HFFc6 (cell line): ENCODE results near the gene ATP8B2. TPM values are rescaled to one million over a fixed set of nuclear protein-coding genes. Genes with fewer than 3 reads are reported as not detected.
A peak's percentile ranks its signal among the peaks of the same experiment; 100 is the strongest.

Experiments
- DNase-seq: peaks from one replicate; pipeline ENCODE4 v3.0.0-alpha.2; 2018
- H3K27ac Mint-ChIP-seq: 2 replicates; pipeline ENCODE4 v1.8.0; 2020; ENCODE audit warnings: mild to moderate bottlenecking, mixed read lengths
- H3K27me3 Mint-ChIP-seq: 2 replicates; pipeline ENCODE4 v1.8.0; 2021; ENCODE audit warnings: mild to moderate bottlenecking, moderate library complexity, mixed read lengths; ENCODE audit not compliant: insufficient read depth
- H3K36me3 Mint-ChIP-seq: 2 replicates; pipeline ENCODE4 v1.8.0; 2021; ENCODE audit warnings: low read depth, mixed read lengths
- H3K4me1 Mint-ChIP-seq: 2 replicates; pipeline ENCODE4 v1.8.0; 2020; ENCODE audit warnings: low read depth, mixed read lengths
- H3K4me3 Mint-ChIP-seq: 2 replicates; pipeline ENCODE4 v1.8.0; 2020; ENCODE audit warnings: mild to moderate bottlenecking, moderate library complexity, mixed read lengths
- H3K9me3 Mint-ChIP-seq: 2 replicates; pipeline ENCODE4 v1.8.0; 2020; ENCODE audit warnings: mild to moderate bottlenecking, mixed read lengths
- total RNA-seq, 6 experiments: library from RNA; stranded (reverse); fragmentation: NEBNext Ultra II Directional; extraction: Animal tissue kit (Norgen Biotek cat#: 25700); gene quantifications; 2 replicates in 1 of 6; 3 replicates in 5 of 6; pipeline ENCODE4 v1.2.3, GENCODE V29; 2021
- TF ChIP-seq, protein P1 (sequence below): fragments of 200-600 bp; sonication (generic); IDR thresholded peaks from 2 replicates; pipeline ENCODE4 v1.5.0; 2021; ENCODE audit warnings: antibody characterized with exemption, mild to moderate bottlenecking

Gene ATP8B2
- total RNA-seq, 6 experiments from 2014 or later = 91.3 to 119 (median 107) TPM

DNA sequence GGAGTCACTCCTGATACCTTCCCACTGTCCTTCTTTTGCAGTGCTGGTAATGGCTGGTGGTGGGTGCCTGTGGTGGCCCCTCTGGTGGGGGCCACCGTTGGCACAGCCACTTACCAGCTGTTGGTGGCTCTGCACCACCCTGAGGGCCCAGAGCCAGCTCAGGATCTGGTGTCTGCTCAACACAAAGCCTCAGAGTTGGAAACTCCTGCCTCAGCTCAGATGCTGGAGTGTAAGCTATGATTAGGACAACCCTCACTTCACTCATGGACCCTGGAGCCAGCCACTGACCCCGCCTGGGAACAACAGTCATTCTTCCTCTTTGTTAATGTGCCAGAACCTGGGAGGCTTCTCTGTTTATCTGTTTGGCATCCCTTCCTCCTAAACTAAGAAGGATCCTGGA, 1.1 kb upstream of the ATP8B2 start:
- no peak overlapping the region for H3K27ac Mint-ChIP-seq
- peaks cover 22% of the 10 kb centered on the region for H3K27me3 Mint-ChIP-seq
- no peaks in the 10 kb centered on the region for H3K9me3 Mint-ChIP-seq
- no peaks in the 10 kb centered on the region for H3K36me3 Mint-ChIP-seq
- peak overlapping the region; percentile 98 for H3K4me3 Mint-ChIP-seq
- H3K4me1 Mint-ChIP-seq = peaks cover 25% of the 10 kb centered on the region
- TF ChIP-seq, protein P1, sequence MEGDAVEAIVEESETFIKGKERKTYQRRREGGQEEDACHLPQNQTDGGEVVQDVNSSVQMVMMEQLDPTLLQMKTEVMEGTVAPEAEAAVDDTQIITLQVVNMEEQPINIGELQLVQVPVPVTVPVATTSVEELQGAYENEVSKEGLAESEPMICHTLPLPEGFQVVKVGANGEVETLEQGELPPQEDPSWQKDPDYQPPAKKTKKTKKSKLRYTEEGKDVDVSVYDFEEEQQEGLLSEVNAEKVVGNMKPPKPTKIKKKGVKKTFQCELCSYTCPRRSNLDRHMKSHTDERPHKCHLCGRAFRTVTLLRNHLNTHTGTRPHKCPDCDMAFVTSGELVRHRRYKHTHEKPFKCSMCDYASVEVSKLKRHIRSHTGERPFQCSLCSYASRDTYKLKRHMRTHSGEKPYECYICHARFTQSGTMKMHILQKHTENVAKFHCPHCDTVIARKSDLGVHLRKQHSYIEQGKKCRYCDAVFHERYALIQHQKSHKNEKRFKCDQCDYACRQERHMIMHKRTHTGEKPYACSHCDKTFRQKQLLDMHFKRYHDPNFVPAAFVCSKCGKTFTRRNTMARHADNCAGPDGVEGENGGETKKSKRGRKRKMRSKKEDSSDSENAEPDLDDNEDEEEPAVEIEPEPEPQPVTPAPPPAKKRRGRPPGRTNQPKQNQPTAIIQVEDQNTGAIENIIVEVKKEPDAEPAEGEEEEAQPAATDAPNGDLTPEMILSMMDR = no peak
- no peak for DNase-seq

DNA sequence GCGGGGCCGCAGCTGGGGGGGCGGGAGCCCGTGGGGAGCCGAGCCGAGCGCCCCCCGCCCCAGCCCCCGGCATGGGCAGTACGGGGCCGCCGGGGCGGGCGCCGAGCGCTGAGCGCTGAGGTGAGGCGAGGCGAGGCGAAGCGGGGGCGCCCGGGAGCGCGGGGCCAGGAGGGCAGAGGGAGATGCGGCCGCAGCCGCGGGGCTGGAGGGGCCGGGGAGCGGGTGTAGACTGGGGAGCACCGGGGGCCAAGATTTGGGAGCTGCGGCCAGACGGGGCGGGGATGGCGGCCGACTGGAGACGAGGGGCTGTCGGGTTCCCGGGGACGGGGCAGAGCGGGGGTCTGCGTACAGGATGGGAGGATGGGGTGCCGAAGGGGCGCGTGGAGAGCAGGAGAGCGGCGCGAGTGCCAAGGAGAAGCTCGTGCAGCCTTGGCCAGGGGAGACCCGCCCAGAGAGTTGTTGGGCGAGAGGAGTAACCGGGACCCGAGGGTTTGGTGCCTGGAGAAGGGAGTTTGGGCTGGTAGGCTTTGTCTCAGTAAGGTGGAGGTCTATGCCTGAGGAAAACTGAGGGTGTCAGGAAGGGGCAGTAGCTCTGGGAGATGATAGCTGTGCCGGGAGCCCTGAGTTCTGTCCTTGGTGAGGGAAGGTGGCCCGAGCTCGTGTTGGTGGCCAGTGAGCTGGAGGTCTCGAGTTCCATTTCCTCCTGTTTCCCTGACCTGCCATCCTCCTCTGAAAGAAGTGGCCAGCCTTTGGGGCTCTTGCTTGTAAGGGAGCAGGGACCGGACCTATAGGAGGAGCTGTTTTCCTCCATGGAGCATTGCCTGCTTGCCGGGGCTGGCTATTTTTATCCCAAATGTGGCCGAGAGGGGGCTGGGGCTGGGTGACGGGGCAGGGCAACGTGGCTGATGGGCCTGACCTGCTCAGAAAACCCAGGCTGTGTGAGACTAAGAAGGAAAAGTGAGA, 539 bp downstream of the ATP8B2 start:
- Mint-ChIP-seq H3K4me1 (peaks cover 39% of the 10 kb centered on the region), H3K9me3 (no peaks in the 10 kb centered on the region), H3K4me3 (peak overlapping the region; percentile 97), H3K27me3 (peaks cover 19% of the 10 kb centered on the region), H3K27ac (peak overlapping the region; percentile 98), H3K36me3 (peaks cover 4% of the 10 kb centered on the region; the same call in 1 of the 2 replicates)
- TF ChIP-seq, protein P1 = peak; percentile 87
- peak; percentile 94 for DNase-seq

DNA sequence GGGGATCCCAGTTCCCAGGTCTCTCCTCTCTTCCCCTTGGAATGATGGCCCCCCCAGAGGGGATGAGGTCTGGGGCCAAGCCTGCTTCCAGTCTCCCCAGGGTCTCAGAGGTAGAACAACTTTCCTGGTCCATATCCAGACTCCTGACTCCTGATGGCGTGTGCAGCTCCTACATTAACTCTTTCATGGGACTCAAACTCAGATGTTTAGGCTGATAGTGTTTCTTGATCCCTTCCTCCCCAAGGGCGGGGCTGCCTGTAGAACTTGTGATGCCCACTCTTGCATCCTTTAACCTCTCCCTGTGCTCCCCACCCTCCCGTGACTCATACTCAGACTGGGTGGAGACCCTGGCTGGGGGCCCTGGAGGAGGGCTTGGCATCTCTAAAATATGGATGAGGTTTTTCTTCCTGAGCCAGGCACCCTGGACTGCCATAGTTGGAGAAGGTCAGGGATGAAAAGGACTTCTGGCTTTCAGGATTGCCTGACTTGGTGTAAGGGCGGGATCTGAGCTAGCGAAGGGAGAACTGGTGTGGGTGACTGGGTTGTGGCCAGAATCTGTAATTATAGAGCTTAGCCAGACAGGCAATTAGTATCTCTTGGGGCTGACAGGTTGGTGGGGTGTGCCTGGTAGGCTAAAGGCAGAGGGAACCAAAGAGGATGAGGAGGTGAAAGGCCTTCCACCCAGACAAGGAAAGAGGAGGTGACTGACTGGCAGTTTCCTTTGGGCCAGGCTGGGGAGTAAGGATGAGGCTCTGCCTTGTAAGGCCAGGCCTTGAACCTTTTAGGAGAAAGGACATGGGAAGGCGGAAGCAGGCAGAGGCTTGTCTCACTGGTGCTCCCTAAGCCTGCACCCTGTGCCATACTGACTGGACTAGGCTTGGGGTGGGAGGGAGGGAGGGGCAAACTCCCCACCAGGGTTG, 1.5 kb downstream of the ATP8B2 start:
- H3K27me3 Mint-ChIP-seq = peaks cover 16% of the 10 kb centered on the region
- H3K36me3 Mint-ChIP-seq = peaks cover 13% of the 10 kb centered on the region
- peaks cover 40% of the 10 kb centered on the region for H3K4me1 Mint-ChIP-seq
- TF ChIP-seq, protein P1 = peak; percentile 67
- H3K27ac Mint-ChIP-seq = peak overlapping the region; percentile 98
- DNase-seq = peak; percentile 61
- peak overlapping the region; percentile 97 for H3K4me3 Mint-ChIP-seq
- H3K9me3 Mint-ChIP-seq = no peaks in the 10 kb centered on the region

DNA sequence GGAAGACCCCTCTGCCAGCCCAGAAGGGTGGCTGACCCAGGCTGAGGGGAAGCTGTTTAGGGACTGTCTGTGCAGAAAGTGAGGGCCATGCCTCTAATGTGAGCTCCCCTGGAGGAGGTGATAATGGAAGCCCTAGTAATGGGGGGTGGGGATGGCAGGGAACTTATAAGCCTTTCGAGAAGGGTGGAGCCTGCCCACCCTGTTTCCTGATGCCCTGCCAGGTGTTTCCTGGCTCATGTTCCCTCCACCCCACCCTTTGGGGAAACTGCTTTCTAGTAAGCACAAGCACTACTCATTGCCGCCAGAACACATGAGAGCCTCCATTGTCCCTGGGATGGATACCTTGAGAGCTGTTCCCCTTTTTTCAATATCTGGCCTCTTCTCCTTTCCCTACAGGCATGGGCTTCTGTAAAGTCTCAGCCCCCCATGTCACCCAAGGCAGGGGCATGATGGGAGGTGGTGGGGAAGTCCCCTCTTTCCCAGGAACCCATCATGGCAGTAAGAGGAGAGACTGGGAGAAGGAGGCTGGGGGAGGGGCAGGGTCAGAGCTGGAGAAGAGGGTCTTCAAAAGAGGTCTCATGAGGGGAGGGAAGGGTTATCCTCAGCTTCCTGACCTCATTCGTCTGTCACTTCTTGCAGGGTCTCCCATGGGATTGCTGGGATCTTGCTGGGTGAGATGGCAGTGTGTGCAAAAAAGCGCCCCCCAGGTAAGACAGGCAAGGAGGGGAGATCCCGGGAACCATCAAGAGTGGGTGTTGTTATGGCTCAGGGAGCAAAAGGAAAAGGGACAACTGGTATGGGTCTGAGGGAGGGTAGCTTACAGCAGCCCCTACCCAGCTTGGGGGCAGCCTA, 2.4 kb downstream of the ATP8B2 start:
- Mint-ChIP-seq H3K4me3 (peak overlapping the region; percentile 80), H3K4me1 (peaks cover 40% of the 10 kb centered on the region), H3K27me3 (peaks cover 7% of the 10 kb centered on the region), H3K9me3 (no peaks in the 10 kb centered on the region), H3K27ac (peak overlapping the region; percentile 98), H3K36me3 (peaks cover 22% of the 10 kb centered on the region)
- no peak for DNase-seq
- TF ChIP-seq, protein P1 = no peak
